CD4-positive, alpha-beta T cell treated with Interleukin-15 for 1 hour (primary cell): ENCODE results near the gene APP.
"Not testable (repeated sequence)": the region's sequence is repeated elsewhere in the genome, so short reads cannot be mapped to it uniquely, and the experiment has no call there.

ENCODE experiments used
- DNase-seq: peaks from one replicate; pipeline ENCODE4 v3.0.0-alpha.2; 2020

The APP gene

DNA sequence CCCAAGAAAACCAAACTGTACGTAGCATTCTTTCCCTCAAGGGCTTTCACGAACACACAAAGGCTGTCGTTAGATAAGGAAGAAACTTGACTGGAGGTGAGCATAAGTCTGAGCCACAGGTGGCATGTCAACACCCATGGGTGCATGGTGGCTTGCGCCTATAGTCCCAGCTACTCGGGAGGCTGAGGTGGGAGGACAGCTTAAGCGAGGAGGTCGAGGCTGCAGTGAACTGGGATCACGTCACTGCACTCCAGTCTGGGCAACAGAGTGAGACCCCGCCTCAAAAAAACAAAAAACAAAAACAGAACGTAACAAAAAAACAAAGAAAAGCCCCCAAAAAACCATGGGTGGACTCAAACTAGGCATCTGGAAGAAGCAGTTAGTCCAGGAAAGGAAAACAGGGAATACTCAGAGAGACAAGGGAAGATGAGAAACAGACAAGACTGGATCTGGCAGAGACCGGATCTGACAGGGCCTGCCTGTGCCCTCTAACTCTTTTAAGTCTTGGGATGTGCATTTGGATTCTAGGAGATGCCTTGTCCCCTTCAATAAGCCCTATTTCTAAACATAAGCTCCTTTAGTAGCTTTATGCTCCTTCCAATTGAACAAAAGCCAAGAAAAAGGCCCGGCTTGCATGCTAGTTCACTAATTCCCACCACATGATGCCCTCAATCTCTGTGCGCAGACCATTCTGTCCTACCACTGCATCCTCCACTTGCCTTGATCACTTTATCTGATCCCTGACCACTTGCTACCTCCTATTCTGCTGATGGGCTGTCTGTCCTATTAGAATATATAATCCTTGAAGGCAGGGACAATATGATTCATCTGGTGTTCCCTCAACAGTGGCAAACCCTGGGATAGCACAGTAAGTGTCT is 73.8 kb downstream of the APP start:
- DNase-seq, result no peak

DNA sequence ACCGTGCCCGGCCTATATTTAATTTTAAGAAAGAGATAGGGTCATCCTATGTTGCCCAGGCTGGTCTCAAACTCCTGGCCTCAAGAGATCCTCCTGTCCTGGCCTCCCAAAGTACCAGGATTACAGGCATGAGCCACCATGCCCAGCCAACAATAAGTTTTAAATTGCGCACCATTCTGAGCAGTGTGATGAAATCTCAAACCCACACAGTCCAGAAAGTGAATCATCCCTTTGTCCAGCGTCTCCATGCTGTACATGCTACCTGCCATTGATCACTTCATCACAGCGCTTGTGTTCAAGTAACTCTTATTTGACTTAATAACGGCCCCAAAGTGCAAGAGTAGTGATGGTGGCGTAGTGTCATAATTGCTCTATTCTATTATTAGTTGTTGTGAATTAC is 75.4 kb downstream of the APP start:
- DNase-seq, result no peak

DNA sequence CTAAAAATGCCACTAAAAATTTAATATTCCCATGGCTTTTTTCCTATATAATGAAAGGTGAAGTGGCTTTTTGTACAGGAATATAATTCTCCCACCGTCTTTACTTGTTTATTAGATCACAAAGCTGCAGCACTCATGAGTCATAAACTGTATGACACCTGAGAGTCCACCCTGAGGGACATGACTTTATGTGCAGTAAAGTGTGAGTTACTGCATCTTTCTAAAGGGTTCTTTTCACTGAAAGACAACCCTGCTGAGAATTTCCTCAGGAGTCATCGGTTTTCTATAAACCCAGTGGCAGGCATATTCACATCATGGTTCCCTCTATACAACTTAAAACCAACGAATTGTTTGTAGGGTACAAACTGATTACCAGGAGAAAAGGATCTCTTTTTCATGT is 77.4 kb downstream of the APP start:
- DNase-seq, result no peak

DNA sequence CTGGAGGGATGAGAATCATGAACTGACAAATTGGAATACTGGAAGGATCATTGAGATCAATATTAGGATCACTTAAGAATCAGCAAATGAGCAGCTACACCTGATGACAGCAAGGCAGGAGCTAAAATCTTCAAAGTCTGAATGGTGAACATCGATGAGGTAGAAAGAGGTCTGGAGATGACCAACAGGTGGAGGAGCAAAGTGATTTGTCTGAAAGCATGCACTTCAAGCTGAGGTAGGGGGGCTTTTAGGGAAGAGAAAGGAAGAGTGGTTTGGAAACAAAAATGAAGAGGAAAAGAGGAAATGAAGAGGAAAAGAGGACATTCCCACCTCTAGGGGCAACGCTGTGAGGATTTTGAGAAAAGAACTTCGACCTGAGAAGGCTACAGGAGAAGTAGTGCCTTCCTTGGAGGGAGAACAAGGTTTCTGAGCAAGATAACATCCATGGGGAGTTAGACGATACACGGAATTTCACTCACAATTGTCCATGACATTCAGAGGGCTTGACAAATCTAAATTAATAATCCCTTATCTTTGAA is 79.0 kb downstream of the APP start:
- no peak for DNase-seq

DNA sequence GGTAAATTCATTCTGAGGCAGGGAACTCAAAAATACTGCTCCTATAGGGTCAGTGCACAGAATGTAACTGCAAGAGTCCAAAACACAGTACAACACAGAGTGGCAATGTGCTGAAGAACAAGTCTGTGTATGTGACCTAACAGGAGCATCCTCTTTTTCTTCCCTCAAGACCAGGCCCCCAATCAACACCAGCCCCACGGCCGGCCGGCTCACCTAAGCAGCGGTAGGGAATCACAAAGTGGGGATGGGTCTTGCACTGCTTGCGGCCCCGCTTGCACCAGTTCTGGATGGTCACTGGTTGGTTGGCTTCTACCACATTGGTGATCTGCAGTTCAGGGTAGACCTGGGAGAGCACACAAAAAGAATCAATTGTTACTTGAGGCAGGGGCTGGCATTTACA is 80.8 kb downstream of the APP start:
- DNase-seq, result no peak

DNA sequence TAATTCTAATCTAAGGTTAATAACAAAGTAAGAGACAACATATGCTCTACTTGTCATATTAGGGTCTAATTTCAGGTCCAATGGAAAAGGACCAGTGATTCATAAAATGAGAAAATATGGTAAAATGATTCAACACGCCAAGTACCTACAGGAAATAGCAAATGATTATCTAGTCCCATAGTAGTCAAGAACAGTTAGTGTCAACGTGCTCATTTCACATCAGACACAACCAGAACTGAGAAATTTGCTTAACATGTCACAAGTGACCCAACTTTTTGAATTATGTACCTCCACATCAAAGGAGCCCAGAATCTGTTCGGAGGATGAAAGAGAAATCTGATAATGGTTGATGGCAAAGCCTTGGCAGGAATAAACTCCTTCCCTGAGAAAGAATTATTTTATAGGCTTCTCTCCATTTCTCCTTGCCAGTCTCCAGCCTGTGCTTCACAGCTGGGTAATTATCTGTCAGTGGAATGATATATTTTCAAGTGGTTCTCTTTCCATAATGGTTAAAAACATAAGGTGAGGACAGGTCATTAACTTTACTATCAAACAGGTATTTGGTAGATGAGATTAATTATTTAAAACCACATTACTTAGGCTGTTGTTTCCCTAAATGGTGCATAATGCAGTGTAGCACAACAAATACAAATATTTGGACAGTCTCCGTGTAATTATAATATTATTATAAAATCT is 83.2 kb downstream of the APP start:
- no peak for DNase-seq

DNA sequence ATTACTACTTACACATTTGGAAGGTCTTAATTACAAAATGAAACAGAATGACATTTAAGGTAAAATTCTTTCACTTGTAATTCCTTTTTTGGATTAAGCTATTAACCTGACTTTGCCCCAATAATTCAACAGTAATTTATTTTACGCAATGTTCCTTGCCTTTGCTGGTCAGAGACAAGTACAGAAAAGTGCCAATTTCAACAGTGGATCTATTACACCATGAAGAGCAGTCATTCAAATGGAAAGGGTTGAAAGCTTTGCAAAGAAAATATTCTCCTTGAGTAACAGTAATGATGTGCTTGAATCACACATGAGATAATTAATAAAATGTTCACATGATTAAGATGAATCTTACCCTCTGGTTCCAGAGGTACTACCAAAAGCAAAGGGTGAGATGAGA is 84.7 kb downstream of the APP start:
- no peak for DNase-seq

DNA sequence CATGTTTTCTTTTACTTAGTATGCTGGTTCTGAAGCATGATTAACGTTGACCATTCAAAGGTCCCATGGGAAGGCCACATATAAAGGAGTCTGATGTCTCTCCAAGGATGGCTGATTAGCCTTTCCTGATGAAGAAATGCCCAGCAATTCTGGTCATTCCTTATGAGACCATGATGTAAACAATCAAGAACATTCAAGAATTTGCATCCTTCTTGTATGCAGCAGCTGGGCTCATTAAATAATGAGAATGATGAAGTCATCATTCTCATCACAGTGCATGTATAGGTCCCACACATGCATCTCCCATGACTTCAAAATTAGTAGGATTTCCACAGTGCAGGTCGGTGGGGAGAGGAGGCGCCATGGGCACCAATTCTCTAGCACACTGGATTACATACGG is 85.4 kb downstream of the APP start:
- DNase-seq, result no peak

DNA sequence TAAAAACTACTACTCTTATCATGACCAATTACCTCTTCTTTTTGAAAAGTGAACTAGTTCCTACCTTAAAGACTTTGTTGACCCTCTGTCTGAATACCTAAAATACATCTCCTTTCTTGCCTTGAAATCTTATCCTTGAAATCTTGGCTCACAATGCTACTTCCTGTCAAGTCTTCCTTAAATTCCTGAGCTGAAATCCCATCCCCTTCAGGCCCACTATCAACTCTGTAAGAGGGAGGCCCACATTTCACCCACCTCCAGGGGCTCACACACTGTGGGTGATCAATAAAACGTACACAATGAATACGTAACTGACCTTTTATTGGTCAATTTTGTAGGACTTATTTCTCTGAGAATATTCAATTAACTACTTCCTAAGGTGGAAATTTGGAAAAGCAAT is 88.0 kb downstream of the APP start:
- DNase-seq, result no peak

DNA sequence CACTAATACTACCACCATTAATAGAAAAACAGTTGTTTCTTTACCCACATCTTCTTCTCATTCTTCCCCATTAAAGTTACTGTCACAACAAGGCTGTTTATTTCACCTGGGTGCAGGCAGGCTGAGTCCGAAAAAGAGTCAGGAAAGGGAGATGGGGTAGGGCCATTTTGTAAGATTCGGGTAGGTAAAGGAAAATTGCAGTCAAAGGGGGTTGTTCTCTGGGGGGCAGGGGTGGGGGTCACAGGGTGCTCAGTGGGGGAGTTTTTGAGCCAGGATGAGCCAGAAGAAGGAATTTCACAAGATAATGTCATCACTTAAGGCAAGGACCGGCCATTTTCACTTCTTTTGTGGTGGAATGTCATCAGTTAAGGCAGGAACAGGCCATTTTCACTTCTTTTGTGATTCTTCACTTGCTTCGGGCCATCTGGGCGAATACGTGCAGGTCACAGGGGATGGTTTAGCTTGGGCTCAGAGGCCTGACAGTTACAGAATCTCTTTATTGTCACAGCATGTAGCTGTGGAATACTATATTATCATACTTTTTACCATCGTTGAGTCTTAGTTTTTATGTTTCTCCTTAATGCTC is 89.3 kb downstream of the APP start:
- not testable (repeated sequence) for DNase-seq

DNA sequence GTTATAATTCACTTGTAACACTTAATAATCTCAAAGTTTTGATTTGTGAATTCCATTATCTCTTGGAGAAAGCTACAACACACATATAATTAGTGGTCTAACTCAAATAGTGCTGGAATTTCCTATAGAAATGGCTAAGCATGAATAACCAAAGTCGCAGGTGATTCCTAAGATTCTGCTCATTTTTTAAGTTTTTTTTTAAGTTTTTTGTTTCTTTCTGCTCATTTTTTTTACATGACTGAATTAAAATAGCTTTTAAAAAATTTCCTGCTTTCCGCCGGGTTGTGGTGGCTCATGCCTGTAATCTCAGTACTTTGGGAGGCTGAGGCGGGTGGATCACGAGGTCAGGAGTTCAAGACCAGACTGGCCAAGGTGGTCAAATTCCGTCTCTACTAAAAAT is 90.4 kb downstream of the APP start:
- DNase-seq, result no peak

DNA sequence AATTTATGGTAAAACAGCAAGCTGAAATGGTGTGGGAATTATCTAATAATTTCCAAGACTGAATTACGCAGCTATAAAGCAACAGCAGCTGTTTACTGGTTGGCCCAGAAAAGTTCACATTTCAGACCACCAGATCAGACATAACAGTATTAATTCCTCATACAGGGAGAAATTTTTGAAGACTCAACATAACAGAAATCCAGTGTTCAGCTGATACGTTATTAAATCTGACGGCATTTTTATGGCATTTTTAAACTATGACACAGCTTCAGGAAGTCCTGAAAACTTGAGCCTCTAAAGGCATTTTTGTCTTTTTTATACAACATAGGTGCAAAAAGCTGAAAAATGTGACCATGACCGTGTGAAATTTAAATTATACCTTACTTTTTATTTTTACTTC is 91.2 kb downstream of the APP start:
- no peak for DNase-seq

DNA sequence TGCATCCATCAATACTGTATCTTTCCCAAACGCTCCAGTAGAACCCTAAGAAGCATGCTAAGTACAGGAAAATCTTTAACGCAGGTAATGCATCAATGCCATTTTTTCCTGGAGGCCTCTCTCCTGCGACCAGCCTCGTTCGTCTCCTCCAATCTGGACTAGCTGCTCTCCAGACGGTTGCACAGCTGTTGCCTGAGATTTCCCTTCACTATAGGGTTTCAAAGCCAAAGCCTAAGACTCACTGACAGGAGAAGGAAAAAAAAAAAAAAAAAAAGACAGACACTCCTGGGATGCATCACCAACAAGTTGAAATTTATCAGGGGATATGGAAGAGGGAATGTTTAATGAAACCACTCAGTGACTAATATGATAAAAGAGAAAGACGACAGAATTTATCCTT is 93.0 kb downstream of the APP start:
- no peak for DNase-seq

DNA sequence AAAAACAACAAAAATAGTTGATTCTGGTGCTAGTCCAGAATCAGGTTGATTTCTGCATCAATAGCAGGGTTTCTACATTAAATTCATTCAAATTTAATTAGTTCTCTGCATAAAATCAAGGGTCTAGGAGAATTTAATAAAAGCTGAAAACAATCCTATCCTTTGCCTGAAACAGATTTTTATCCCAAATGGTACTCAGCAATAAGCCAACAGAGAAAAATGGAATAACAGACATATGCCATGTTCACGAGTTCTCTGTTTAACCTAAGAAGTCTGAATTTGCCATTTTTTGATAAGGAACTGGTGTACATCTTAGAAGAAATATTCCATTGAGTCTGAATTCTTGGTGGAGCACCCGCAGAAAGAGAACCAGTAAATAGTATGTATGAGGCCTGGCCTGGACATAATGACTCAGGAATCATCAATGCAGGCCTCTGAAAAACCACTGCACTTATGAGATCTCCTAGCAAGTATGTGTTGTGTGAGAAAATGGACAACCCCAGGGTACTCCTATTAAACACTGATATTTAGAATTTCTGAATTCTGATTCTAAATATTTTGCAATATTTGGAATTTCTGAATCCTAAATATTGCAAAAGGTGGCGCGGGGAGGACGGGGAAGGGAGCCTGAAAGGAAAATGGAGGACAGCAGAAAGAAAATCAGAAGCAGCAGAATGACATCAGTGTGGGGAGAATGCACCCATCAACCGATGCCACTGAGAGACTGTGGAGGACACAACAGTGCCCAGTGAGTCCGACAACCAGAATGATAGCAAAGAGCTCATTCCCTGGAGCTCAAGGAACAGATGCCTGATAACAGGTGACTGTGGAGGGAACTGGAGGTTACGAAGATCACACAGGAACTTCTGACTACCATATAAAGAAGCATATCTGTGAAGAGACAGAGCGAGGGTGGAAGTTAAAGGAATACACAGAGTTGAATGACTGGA is 97.6 kb downstream of the APP start:
- no peak for DNase-seq

DNA sequence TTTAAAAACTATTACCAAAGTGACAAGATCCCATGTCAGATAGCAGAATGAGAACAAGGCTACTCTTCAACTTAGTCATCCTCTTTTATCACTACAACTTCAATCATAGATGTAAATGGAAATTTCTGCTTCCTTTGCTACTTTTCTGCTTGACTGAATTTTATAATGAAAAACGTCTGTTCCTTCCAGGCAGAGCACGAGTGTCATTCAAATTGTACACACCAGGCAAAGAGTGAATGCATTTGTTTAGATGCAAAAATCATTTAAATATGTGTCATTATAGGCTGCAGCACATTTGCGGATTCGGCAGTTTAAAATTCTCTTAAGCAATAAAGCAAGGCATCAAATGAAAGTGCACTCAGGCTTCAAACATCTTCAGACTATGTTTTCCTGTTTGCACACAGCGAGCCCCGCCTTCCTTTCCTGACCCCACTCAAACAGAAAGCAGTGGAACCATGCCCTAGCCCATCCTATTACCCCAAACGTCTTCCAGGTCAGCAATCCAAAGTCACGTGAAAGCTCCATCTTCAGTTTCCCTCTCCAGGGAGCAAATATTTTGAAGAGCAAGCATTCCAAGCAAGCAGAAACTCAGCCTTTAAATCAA is 99.6 kb downstream of the APP start:
- peak; percentile 24 for DNase-seq

DNA sequence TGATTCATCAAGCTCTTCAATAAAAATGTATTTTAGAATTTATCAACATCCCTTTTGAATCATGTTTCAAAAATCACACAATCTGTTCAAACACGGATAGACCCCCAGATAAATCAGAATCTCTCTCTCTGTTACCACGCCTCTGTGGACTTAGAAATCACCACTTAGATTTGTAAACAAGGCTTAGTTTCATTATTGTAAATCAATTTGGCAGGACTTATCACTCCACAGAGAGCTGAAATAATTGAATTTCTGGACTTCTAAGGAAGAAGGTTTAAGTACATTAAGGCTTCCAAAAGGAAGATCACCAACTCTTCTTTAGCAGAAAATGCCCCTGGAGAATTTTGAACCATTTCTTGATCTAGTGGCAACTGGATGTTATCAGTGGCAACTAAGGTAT is 100.4 kb downstream of the APP start:
- no peak for DNase-seq

DNA sequence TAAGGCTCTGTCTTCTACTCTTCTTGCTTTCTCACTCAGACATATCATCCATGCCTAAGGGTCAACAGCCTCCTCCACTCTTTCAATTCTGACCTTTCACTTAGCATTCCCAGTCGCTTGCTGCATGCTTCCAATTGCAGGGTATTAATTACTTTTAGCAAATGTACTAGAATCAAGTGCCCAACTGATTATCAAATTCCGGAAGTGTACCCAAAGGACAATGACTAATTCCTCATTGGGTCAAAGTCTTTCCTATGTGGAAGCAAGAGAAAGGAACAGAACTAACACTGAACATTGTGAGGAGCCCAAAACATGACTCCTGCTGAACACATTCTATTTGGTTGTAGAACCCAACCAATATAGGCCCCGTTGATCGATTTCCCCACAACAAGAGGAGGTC is 101.8 kb downstream of the APP start:
- DNase-seq, result no peak

DNA sequence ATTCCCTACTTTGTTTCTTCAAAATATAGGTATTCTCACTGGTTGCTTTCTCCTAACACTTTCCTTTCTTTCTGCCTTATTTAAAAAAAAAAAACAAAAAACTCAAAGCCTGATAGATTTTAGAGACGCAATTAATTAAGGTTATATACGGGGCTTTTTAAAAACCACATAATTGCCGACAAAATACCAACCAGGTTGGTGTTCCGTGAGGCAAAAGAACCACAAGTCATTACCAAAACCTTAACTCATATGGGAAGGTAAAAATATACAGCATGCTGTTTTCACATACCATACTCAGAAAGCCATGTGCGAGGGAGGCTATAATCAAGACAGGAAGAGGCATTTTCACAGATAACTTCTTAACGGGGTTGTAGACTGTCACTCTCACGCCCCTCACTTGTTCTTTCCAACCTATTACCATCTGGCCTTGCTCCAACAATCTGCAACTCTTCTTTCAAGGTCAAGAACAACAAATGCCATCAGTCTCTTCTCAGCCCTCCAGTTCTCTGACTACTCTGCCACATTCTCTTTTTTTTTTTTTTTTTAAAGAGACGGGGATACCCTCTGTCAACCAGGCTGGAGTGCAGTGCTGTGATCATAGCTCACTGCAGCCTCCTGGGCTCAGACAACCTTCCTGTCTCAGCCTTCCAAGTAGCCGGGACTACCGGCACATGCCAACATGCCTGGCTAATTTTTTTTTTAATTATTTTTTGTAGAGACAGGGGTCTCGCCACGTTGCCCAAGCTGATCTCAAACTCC is 102.6 kb downstream of the APP start:
- no peak for DNase-seq

DNA sequence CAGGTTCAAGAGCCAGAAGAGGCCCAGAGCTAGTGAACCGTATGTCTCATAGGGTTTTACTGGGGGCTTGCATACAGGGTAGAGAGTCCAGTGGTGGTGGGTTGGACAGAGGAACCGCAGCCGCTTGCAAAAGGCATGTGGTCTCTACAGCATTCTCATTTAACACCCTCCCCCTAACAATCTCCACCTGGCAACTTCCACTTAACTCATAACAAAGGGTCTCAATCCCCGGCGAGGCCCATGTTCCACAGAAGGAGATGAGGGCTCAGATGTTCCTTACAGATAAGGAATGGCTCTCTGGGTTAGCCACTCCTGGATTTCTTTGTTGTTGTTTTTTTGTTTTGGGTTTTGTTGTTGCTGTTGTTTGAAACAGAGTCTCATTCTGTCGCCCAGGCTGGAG is 106.1 kb downstream of the APP start:
- DNase-seq, result no peak

DNA sequence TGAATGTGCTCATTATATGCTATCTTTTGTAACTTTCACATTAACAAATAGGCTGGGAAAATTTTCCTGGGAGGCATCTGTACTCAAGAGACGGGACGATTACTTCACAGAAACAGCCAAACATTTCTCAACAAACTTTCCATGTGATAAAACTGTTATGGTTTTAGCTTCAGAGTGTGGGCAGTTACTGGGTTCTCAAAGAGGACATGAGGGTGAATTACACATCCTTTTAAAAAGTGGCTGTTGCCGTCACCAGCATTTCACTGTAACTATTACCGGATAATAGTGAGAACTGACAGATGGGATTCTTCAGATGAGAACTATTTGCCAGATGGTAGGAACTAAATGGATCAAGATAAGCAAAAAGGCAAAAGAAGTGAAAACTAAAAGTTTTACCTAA is 109.1 kb downstream of the APP start:
- DNase-seq, result no peak

DNA sequence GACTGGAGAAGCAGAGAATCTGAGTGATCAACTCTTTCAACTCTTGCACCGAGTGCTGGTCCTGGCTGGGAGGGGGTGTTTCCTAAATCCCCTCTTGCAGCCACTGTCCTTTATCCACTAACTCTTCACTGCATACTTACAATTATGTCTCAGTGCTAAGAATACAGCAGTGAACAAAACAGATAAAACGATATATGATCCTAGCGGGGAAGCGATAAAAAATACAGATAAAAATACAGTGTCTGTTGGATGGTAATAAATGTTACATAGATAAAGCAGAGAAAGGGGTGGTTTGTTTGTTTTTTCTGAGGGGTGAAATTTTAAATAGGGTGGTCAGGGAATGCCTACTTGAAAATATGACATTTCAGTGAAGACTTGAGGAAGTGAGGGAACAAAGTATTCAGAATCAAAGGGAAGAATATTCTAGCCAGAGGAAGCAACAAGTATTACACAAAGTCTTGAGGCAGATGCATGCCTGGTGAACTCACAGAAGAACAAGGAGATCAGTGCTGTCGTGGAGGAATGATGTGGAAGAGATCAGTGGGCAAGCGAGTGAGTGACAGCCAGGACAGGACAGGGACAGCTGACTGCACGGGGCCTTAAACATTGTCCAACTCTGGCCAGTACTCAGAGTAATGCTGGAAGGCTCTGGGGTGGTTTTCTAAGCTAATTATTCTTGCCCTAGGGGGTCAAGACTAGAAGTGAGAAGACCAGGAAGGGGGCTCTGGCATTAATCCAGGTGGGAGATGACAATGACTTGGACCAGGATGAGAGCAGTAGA is 110.0 kb downstream of the APP start:
- no peak for DNase-seq
